GM12891 (cell line): ENCODE data around the gene PSMC3. TPM values are rescaled to one million over a fixed set of nuclear protein-coding genes. Genes with fewer than 3 reads are reported as not detected.

ENCODE experiments used
- DNase-seq: peaks from one replicate; pipeline ENCODE4 v3.0.0; 2011; ENCODE audit warnings: low spot score; ENCODE audit not compliant: insufficient read length
- FAIRE-seq: peaks from 2 replicates; lab custom pipeline; 2011; peaks lifted over from hg19 to GRCh38; lab: Jason Lieb, UNC
- PAX5 ChIP-seq: IDR thresholded peaks from 2 replicates; pipeline ENCODE4 v1.6.1; 2011; ENCODE audit warnings: low read length, moderate library complexity, mild to moderate bottlenecking; ENCODE audit not compliant: insufficient read depth, severe bottlenecking
- POLR2A ChIP-seq: IDR thresholded peaks from 2 replicates; pipeline ENCODE4 v1.6.1; 2011; ENCODE audit warnings: low read depth, low read length, control low read depth
- POLR2AphosphoS5 ChIP-seq: IDR thresholded peaks from 2 replicates; pipeline ENCODE4 v1.6.1; 2011; ENCODE audit warnings: low read depth, low read length, control low read depth
- POU2F2 ChIP-seq: IDR thresholded peaks from 2 replicates; pipeline ENCODE4 v1.6.1; 2011; ENCODE audit warnings: low read depth, mild to moderate bottlenecking, control low read depth, low read length, moderate library complexity
- SPI1 ChIP-seq: IDR thresholded peaks from 2 replicates; pipeline ENCODE4 v1.6.1; 2011; ENCODE audit warnings: low read depth, low read length, control low read depth
- TAF1 ChIP-seq: IDR thresholded peaks from 2 replicates; pipeline ENCODE4 v1.6.1; 2011; ENCODE audit warnings: low read depth, low read length, control low read depth
- polyA plus RNA-seq: library from polyadenylated mRNA; unstranded; fragments of >200 nt; gene quantifications from one replicate; pipeline ENCODE4 v1.2.1, GENCODE V29; 2012; ENCODE audit warnings: low read depth, missing spikeins, inconsistent platforms; ENCODE audit not compliant: missing spikeins

PSMC3 gene
- 137 TPM for polyA plus RNA-seq

- FAIRE-seq = peak; percentile 99
- DNase-seq = peak; percentile 92
- TF ChIP-seq TAF1 = peak; percentile 99
- TF ChIP-seq POLR2A = peak; percentile 89
- no peak for TF ChIP-seq SPI1
- peak; percentile 74 for TF ChIP-seq POU2F2
- TF ChIP-seq POLR2AphosphoS5 = peak; percentile 91
- peak; percentile 16 for TF ChIP-seq PAX5
Observed at GRCh38 chr11:47426062-47426956, at the start of gene PSMC3. PSMC3 (minus strand) TSS chr11:47426439; CDS start chr11:47426279, 160 bp downstream.

GRCh38 chr11:47470671-47471070 is 44.4 kb upstream of the PSMC3 start:
- no peak for DNase-seq
- FAIRE-seq = no peak
- TF ChIP-seq POLR2A = no peak
- no peak for TF ChIP-seq TAF1
- no peak for TF ChIP-seq SPI1
- no peak for TF ChIP-seq POLR2AphosphoS5
- no peak for TF ChIP-seq POU2F2
- no peak for TF ChIP-seq PAX5

GRCh38 chr11:47469361-47470179 is 43.3 kb upstream of the PSMC3 start:
- FAIRE-seq (no peak), DNase-seq (no peak)
- TF ChIP-seq POLR2A = no peak
- TF ChIP-seq POLR2AphosphoS5 = no peak
- no peak for TF ChIP-seq PAX5
- TF ChIP-seq TAF1 = no peak
- no peak for TF ChIP-seq POU2F2
- no peak for TF ChIP-seq SPI1

DNA sequence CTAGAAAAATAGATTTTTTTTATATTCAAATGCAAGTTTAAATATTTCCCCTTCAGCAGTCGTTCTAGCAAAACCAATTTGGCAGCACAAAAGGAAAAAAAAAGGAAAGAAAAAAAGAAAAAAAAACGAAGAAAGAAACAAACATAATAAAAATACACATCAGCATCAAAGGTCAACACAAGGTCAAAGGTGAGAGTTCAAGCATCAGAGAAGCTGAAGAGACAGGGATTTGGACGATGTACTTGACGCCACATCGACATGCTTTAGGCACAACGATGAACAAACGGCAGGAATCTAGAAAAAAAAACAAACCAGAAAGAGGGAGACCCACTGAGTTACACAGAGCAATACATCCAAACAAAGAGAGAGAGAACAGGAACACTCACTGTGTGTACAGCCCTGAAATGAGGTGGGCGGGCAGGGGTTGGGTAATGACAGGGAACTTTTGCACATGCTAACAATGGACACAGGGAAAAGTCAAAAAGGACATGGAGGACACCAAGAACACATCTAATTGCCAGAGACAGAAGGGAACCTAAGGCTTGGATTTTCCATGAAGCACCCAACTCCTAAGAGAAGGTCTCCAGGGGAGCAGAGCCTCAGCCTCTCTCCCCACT is 42.5 kb upstream of the PSMC3 start:
- DNase-seq = no peak
- FAIRE-seq = no peak
- TF ChIP-seq PAX5 (no peak), SPI1 (no peak), POLR2A (no peak), POU2F2 (no peak), TAF1 (no peak), POLR2AphosphoS5 (no peak)

DNA sequence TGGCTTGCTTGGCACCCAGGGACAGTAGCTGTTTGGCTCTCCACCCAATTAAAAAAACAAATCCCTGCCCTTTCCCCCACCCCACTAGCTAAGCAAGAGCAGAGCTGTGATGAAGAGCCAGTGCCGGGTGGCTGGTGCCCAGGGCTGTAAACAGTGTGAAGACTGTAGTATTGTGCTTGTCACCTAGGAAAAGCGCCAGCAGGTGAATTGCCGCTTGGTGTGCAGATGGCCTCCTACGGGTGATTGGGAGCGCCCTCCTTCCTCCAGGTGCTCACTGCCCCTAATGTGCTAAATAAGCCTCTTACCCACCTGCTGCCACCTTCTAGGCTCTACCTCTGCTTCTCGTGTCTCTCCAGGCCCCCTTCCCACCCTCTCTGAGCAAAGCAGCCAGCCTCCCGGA is 41.1 kb upstream of the PSMC3 start:
- no peak for FAIRE-seq
- DNase-seq = no peak
- TF ChIP-seq POLR2A = no peak

GRCh38 chr11:47466701-47467250 is 40.5 kb upstream of the PSMC3 start:
- FAIRE-seq (no peak), DNase-seq (no peak)
- TF ChIP-seq SPI1 = no peak
- no peak for TF ChIP-seq POLR2A
- TF ChIP-seq POLR2AphosphoS5 = no peak
- no peak for TF ChIP-seq PAX5
- no peak for TF ChIP-seq TAF1
- no peak for TF ChIP-seq POU2F2

GRCh38 chr11:47466201-47466600 is 40.0 kb upstream of the PSMC3 start:
- DNase-seq (no peak), FAIRE-seq (no peak)
- TF ChIP-seq POLR2AphosphoS5 = no peak
- TF ChIP-seq POLR2A = no peak
- TF ChIP-seq POU2F2 = no peak
- no peak for TF ChIP-seq TAF1
- no peak for TF ChIP-seq SPI1
- TF ChIP-seq PAX5 = no peak

GRCh38 chr11:47464483-47464882 is 38.2 kb upstream of the PSMC3 start:
- FAIRE-seq = no peak
- TF ChIP-seq PAX5 = no peak
- no peak for TF ChIP-seq POLR2AphosphoS5
- no peak for DNase-seq

DNA sequence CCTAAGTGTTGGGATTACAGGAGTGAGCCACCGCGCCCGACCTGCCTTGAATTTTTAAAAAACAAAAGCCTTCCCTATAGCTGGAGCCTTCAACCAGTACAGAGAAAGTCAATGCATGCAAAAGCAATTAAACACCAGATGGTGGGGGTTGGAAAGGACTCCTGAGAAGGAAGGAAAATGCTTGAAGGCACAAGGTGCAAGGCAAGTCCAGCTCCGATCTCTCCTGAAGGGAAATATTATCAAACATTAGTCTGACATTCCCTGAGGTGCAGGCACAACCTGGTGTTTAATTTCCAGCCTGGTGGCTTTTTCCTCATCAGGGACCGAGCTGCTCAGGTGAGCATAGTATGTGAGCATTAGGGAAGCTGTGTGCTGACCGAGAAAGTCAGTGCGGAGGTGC is 35.6 kb upstream of the PSMC3 start:
- FAIRE-seq = no peak
- TF ChIP-seq POU2F2 (no peak), PAX5 (no peak), TAF1 (no peak), SPI1 (no peak), POLR2AphosphoS5 (no peak), POLR2A (no peak)
- DNase-seq = no peak
